H54 (cell line): ENCODE measurements around the gene RBMS3.
"Not testable (repeated sequence)": the region's sequence is repeated elsewhere in the genome, so short reads cannot be mapped to it uniquely, and the experiment has no call there.

Experiments used
- DNase-seq: peaks from one replicate; pipeline ENCODE4 v3.0.0; 2011; ENCODE audit warnings: low spot score, mixed read lengths; ENCODE audit not compliant: insufficient read length
- FAIRE-seq: peaks from 3 replicates; lab custom pipeline; 2011; peaks lifted over from hg19 to GRCh38; lab: Jason Lieb, UNC
- POLR2A ChIP-seq: IDR thresholded peaks from 2 replicates; pipeline ENCODE4 v1.6.1; 2011; ENCODE audit warnings: low read depth, mild to moderate bottlenecking, low read length

Gene RBMS3

DNA sequence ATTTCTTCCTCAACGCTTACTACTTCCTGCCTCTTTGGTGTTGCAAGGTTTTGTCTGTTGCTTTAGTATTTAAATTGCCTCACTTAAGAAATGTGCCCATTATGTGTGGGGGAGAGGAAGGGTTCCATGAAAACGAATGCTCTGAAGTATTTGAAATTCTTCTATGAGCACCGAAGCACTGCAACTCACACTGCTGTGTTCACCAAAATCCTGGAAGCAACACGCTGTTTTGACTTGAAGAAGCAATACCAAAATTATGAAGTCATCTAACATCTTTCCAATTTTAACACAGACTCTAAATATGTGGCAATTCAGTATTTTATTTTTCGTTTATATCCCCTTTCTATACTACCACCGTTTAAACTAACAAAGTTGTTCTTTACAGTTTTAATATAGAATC, 101.5 kb downstream of the RBMS3 start:
- TF ChIP-seq POLR2A: no peak
- DNase-seq: no peak
- FAIRE-seq: no peak

DNA sequence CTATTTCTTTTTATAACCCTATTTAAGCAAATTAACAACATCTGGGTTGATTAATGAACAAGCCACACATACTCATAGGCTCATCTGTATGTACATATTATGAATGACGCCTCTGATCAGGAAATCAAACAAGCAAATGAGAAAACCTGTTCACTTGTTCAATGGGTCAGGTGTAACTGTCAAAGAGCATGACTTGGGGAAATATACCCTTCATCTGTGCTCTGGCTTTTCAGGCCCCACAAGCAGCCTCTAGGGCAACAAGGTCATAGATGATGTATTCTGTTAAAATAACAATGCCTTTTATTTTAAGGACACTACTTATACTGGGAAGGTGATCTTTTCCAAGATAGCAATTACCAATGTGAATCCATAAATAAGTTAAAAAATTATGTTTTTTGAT, 102.0 kb downstream of the RBMS3 start:
- FAIRE-seq: no peak
- no peak for DNase-seq
- TF ChIP-seq POLR2A: no peak

DNA sequence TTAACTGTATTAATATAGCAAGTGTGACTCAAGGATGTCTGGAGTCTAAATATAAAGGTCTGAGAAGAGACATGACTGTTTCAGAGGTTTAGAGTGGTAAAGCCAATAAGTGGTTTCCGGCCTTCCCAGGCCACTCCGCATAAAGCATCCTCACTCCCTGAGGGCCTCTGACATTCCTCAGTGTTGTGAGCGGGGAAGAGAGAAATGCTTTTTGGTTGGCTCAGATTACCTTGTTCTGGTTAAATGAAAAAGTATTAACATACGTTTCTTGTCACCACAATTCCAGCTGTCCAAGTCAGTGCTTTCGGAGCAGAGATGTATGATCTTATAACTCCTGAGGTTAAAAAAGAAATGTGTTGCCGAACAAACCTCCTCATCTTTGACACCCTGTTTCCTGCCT, 103.8 kb downstream of the RBMS3 start:
- TF ChIP-seq POLR2A: no peak
- DNase-seq (no peak), FAIRE-seq (no peak)

DNA sequence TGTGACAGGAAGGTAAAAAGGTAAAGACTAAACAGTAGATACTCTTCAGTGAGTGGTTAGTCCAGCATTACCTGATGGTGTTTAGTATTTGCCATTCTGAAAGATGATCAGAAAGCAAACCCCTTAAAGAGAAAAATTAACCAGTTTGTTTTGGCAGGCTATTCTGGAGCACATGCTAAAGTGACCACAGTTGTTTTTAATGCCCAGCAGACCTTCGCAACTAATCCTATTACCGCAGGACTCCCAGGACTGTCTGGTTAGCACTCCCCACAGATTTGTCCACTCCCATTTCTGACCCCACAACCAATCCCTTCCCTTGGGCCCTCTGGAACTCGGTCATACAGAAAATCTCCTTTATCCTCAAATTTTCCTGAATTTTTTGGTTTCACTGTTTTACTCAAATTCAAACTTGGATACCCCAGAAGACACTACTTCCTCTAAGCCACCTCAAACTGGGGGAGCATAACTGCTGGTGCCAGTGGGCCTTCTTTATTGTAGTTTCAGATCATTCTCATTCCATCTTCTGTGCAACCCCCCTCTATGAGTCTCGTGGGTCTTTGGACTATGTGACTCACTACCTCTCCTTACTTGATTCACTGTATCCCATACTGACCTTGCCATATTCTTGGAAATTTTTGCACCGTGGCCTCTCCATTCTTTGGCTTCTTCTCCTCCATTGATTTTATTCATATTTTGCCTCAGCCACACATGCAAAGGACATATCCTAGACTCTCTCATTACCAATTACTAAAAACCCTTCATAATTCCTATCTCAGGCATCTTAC, 104.4 kb downstream of the RBMS3 start:
- DNase-seq (no peak), FAIRE-seq (no peak)
- no peak for TF ChIP-seq POLR2A

DNA sequence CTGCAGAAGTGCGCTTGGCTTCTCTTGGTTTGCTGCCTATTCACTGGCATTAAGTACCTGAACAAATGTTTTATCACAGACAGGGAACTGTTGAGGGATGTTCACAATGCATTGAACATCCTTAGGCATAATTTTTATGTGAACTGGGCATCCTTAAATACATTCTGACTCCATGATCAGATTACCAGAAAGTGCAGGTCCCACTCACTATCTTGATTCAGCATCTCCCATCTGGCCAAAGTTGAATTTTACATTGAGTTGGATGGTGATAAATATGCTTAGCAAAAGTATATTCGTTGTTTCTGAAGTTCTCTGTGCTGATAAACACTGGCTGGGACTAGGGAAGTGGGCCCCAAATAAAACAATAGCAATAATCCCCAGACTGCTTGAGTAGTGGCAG, 108.5 kb downstream of the RBMS3 start:
- FAIRE-seq (no peak), DNase-seq (no peak)
- no peak for TF ChIP-seq POLR2A

DNA sequence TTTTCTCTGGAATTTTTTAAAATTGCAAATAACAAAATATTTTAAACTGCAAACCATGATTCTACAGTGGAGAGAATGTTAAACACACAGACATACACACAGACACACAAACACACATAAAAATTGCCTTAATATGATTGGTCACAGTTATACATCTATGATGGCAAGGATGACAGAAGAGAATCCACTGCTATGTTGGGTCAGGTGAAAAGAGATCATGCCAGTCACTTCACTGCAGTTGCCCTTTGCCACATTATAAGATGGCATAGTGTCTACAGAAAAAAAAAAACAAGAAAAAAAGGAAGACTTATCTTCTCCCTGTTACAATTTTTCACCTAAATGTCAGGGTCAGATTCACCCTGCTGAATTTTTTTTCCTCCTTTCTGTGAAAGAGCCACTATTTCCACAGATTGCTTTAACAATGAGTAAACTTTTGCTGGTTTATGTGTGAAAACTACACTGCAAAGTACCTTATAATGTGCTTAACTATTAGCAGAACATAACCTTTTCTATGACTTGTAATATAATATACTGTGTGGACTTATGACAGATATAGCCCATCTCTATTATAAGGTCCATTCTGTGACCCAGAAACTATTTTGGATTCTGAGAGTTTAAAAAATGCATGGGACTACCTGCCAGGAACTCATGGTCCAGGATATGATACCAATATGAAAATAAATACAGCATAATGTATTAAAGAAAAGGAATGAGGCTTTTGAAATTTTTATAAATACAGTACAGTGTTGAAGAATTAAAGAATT, 111.9 kb downstream of the RBMS3 start:
- no peak for TF ChIP-seq POLR2A
- FAIRE-seq (no peak), DNase-seq (no peak)

DNA sequence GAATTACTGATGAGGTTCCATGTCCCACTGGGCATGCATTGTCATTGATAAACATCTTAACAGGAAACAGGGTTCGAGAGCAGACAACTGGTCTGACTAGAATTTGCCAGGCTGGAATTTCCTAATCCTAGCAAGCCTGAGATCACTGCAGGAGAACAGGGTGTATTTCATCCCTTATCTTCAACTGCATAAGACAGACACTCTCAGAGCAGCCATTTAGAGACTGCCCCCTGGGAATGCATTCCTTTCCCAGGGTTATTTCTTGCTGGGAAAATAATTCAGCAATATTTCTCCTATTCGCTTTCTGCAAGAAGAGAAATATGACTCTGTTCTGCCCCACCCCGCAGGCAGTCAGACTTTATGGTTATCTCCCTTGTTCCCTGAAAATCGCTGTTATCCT, 113.1 kb downstream of the RBMS3 start:
- FAIRE-seq, DNase-seq: not testable (repeated sequence)

DNA sequence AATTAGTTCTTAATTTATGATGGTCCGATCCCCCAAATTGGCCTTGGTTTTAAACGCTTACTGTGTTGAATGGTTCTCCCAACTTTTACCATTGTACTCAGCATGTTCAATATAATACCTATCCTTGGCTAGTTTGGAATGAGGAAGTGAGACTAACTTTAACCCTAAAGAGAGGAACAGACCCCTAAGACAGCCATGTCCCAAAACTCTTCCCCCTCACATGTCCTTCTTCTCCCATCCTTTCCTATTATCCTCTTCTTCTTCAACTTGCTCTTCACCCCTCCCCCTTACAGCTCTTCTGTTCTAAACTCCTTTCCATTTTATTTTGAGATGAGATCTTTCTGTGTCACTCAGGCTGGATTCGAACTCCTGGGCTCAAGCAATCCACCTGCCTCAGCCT, 116.5 kb downstream of the RBMS3 start:
- no peak for TF ChIP-seq POLR2A
- DNase-seq: no peak
- no peak for FAIRE-seq

DNA sequence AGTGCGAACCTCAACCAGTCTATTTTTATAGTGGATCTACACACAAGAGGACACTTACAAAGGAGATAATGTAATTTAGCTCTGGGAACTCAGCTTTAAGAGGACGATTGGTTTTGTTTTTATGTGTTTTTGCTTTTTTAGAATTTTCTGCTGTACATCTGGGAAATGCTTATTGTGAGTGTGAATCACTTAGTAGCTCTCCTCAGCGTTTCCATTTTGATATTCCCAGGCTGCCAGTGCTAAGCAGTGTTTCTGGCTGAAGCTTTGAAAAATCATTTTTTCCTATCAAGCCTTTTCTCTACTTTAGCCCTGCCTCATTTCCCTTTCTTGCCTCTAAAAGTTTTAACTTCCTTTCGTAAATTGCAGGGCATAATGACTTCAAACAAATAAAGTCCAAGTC, 117.9 kb downstream of the RBMS3 start:
- DNase-seq (no peak), FAIRE-seq (no peak)
- no peak for TF ChIP-seq POLR2A

DNA sequence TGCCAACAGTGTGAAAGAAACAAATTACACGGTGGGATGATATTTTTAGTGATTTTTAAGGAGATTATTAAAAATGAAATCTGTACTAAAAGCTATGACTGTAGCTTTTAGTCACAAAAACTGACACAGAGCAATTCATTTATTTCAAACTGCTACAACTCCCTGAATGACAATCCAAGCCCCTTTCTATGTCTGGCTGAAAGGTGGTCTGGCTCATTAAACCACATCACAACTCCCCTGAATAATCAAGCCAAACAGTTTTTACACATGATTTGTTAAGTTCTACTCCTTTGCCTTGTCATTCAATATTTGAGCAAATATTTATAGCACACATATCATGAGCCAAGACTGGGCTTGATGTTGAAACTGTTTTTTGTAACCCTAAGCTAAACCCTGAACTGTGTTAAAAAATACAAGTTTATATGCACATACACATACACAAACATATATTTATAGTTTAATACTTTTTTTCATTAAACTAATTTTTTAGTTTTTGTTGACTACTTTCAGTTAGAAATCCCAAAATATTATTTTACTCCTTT, 125.5 kb downstream of the RBMS3 start:
- FAIRE-seq: no peak
- no peak for DNase-seq
- no peak for TF ChIP-seq POLR2A

DNA sequence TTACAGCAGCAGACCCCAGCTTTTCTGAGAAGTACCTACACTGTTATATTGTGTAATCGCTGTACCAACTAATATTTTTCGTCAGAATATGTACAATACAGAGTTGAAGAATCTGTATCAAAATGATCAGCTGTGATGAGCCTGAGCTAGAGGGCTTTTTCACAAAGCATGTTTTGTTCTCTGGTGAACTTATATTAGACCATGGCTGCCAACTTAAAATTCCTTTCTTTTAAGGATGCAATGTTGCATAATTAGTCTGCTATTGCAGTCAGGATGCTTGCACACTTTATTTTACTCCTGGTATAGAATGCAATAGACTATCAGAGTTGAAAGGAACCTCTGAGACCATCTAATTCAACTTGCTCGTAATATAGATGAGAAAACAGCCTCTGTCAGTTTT, 127.8 kb downstream of the RBMS3 start:
- no peak for TF ChIP-seq POLR2A
- DNase-seq: no peak
- no peak for FAIRE-seq

DNA sequence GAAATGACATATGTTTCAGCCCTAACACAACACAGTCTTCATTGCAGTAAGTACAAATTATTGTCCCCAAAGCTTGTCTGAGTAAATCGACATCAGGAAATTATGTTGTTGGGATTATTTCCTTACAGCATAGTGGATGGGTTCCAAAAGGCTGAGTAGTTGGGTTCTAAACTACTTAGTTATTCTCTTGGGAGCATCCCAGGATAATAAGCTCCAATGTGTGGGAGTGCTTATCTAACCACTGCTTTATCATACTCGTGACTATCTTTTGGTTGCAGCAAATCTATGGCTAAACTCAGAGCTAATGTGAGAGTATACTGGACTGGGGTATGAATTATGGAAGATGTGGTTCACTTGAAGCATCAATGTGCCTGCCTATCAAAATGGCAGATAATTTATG, 128.5 kb downstream of the RBMS3 start:
- FAIRE-seq: peak; percentile 30
- TF ChIP-seq POLR2A: no peak
- no peak for DNase-seq

DNA sequence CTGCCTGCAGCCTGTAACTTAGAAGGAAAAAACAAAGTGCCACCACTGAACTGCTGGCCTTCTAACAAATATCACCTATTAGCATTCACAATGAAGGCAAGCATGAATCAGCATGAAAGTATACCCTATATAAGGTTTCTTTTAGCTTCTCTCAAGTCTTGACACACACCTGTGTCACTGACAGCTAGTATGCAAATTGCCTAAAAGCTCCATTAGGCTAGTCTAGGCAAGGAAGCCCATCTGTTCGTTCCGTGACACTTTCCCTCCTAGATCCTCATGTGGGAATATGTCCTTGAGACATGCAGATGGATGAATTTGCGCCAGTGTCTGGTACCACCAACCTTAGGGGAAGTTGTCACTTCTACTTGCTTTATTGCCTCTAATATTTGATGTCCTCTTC, 129.3 kb downstream of the RBMS3 start:
- no peak for FAIRE-seq
- DNase-seq: no peak
- TF ChIP-seq POLR2A: no peak

DNA sequence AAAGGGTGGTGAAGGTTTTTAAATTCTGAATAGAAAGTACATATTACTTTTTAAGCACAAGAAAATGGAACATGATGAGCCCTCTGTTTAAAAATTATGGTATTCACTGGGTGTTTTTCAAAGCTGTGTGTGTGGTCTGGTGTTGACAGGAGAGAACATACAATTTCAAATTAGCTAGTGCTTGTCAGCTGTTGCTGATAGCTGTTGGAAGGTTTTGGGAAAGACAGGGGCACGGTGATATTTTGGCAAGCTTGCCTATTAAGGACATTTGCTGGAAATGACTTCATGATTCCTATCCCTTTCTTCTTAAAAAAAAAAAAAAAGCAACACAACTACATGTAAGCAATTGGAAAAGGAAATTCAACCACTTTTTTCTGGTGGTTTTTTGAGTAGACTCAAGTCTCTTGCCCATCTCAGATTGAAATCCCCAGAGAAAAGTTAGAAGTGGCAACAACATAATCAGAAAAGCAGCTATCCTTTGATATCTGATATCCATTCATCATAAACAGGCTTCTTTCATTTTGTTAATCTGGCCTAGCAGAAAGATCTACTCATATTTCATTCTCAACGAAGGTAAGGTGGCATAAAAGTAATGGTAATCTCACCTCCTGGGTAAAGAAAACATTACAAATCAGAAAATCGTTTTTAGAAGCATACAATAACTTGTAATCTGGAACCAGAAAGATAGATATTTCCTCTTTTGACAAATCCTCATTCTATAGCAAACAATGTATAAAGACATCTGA, 130.0 kb downstream of the RBMS3 start:
- DNase-seq (no peak), FAIRE-seq (peak; percentile 15)

DNA sequence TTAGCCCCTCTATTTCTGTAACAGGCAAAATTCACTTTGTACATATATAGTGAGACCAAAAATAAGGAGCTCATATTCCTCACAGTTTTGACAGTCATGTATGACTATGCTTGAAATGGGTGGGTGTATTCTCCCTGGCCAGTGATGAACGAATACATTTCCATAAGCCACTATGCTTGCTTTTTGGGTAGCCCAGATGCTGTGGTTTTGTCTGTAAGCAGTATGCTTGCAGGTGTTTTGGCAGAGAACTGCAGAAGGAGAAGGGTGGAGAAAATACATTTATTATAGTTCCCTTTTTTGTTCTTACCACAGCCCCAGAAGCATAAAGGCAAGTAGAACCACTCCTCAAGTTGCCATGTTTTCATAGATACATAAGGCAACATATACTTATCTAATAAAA, 131.2 kb downstream of the RBMS3 start:
- FAIRE-seq (no peak), DNase-seq (no peak)
- TF ChIP-seq POLR2A: no peak

More for the DNA sequence above, 130.0 kb downstream of the RBMS3 start:
- TF ChIP-seq POLR2A: no peak
